H1 (cell line): ENCODE data around the gene PLEKHG3. TPM values are rescaled to one million over a fixed set of nuclear protein-coding genes. Genes with fewer than 3 reads are reported as not detected.

Source experiments
- BRCA1 ChIP-seq: IDR thresholded peaks from 2 replicates; pipeline ENCODE4 v1.6.1; 2012; ENCODE audit warnings: low read depth, low read length, improper control_type of control experiment
- GTF2F1 ChIP-seq: IDR thresholded peaks from 2 replicates; pipeline ENCODE4 v1.6.1; 2012; ENCODE audit warnings: low read depth, low read length, improper control_type of control experiment, borderline replicate concordance
- KDM1A ChIP-seq: fragments of 200-600, 300-600 bp; sonication (generic); IDR thresholded peaks from 2 replicates; pipeline ENCODE4 v1.7.1; 2016; ENCODE audit warnings: mild to moderate bottlenecking, low read length, borderline replicate concordance
- polyA plus RNA-seq, 7 experiments: library from polyadenylated mRNA; depleted of rRNA in 3 of 7; stranded (reverse) in 5 of 7; unstranded in 2 of 7; fragments of >200 nt in 5 of 7; fragments of 200-250 nt in 2 of 7; gene quantifications; 1 replicate in 5 of 7; 2 replicates in 1 of 7; 4 replicates in 1 of 7; pipeline versions ENCODE4 v1.2.1 to v1.2.3, GENCODE V29; 2011 to 2013; ENCODE audit warnings: missing spikeins in 2 of 7, mixed read lengths in 2 of 7
- total RNA-seq: library from RNA; stranded (reverse); fragmentation: NEBNext Ultra II Directional; extraction: Animal tissue kit (Norgen Biotek cat#: 25700); gene quantifications from 2 replicates; pipeline ENCODE4 v1.2.1, GENCODE V29; 2021
- TF ChIP-seq, protein P1 (sequence below): IDR thresholded peaks from 2 replicates; pipeline ENCODE4 v1.6.1; 2011; ENCODE audit warnings: low read depth, mild to moderate bottlenecking, low read length; ENCODE audit not compliant: insufficient read depth
- TF ChIP-seq, protein P2 (sequence below): IDR thresholded peaks from 2 replicates; pipeline ENCODE4 v1.6.1; 2012; ENCODE audit warnings: low read length, inconsistent platforms

The PLEKHG3 gene
- total and polyA plus RNA-seq, 2 of the 8 experiments (the other 6 are each of a cell fraction or from before 2014, with no cell fraction given) = 43.4 to 90.6 TPM

GRCh38 chr14:64721899-64722298 lies 17.7 kb downstream of the PLEKHG3 start (continued):
- TF ChIP-seq, protein P1, sequence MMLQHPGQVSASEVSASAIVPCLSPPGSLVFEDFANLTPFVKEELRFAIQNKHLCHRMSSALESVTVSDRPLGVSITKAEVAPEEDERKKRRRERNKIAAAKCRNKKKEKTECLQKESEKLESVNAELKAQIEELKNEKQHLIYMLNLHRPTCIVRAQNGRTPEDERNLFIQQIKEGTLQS = no peak
- TF ChIP-seq KDM1A (no peak), GTF2F1 (no peak), BRCA1 (no peak)
- TF ChIP-seq, protein P2, sequence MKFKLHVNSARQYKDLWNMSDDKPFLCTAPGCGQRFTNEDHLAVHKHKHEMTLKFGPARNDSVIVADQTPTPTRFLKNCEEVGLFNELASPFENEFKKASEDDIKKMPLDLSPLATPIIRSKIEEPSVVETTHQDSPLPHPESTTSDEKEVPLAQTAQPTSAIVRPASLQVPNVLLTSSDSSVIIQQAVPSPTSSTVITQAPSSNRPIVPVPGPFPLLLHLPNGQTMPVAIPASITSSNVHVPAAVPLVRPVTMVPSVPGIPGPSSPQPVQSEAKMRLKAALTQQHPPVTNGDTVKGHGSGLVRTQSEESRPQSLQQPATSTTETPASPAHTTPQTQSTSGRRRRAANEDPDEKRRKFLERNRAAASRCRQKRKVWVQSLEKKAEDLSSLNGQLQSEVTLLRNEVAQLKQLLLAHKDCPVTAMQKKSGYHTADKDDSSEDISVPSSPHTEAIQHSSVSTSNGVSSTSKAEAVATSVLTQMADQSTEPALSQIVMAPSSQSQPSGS = no peak
